H9 (cell line): ENCODE results near the gene CACNB4. TPM values are rescaled to one million over a fixed set of nuclear protein-coding genes. Genes with fewer than 3 reads are reported as not detected.
"Not testable (repeated sequence)": the region's sequence is repeated elsewhere in the genome, so short reads cannot be mapped to it uniquely, and the experiment has no call there.

Source experiments
- DNase-seq: peaks from one replicate; pipeline ENCODE4 v3.0.0-alpha.2; 2017
- H2AFZ ChIP-seq: one replicate; pipeline ENCODE4 v1.6.1; 2013; ENCODE audit warnings: mild to moderate bottlenecking, low read length, control low read depth, moderate library complexity
- H2AK5ac ChIP-seq: 2 replicates; pipeline ENCODE4 v1.6.1; 2013; ENCODE audit warnings: low read length, control low read depth, mixed read lengths; ENCODE audit not compliant: insufficient read length
- H2BK120ac ChIP-seq: one replicate; pipeline ENCODE4 v1.6.1; 2013; ENCODE audit warnings: low read depth, mild to moderate bottlenecking, low read length, control low read depth, inconsistent platforms; ENCODE audit not compliant: poor library complexity, severe bottlenecking
- H2BK12ac ChIP-seq: 2 replicates; pipeline ENCODE4 v1.6.1; 2013; ENCODE audit warnings: low read length, control low read depth, mixed read lengths, low read depth; ENCODE audit not compliant: insufficient read length
- H2BK15ac ChIP-seq: 2 replicates; pipeline ENCODE4 v1.6.1; 2013; ENCODE audit warnings: low read depth, low read length, control low read depth
- H2BK20ac ChIP-seq: one replicate; pipeline ENCODE4 v1.6.1; 2013; ENCODE audit warnings: low read depth, mild to moderate bottlenecking, low read length, control low read depth, inconsistent platforms; ENCODE audit not compliant: poor library complexity, severe bottlenecking
- H2BK5ac ChIP-seq: 2 replicates; pipeline ENCODE4 v1.6.1; 2013; ENCODE audit warnings: low read length, control low read depth, mixed read lengths; ENCODE audit not compliant: insufficient read length
- H3K14ac ChIP-seq: 2 replicates; pipeline ENCODE4 v1.6.1; 2013; ENCODE audit warnings: low read length, control low read depth; ENCODE audit not compliant: insufficient read depth
- H3K18ac ChIP-seq: 2 replicates; pipeline ENCODE4 v1.6.1; 2013; ENCODE audit warnings: low read depth, mild to moderate bottlenecking, mixed read lengths, low read length, control low read depth; ENCODE audit not compliant: insufficient read length
- H3K23ac ChIP-seq: 2 replicates; pipeline ENCODE4 v1.6.1; 2013; ENCODE audit warnings: low read length, control low read depth, mixed read lengths, low read depth; ENCODE audit not compliant: insufficient read length
- H3K23me2 ChIP-seq: 2 replicates; pipeline ENCODE4 v1.6.1; 2013; ENCODE audit warnings: low read depth, mild to moderate bottlenecking, mixed read lengths, low read length, control low read depth; ENCODE audit not compliant: insufficient read length, poor library complexity, severe bottlenecking
- H3K27ac ChIP-seq: 2 replicates; pipeline ENCODE4 v1.5.1; 2013; ENCODE audit warnings: low read length, control low read depth, mixed read lengths, low read depth; ENCODE audit not compliant: insufficient read length
- H3K27me3 ChIP-seq: 2 replicates; pipeline ENCODE4 v1.6.1; 2013; ENCODE audit warnings: low read length, control low read depth, inconsistent platforms; ENCODE audit not compliant: insufficient read depth
- H3K4ac ChIP-seq: 2 replicates; pipeline ENCODE4 v1.6.1; 2013; ENCODE audit warnings: low read depth, mild to moderate bottlenecking, control low read depth, inconsistent platforms, low read length, moderate library complexity
- H3K4me1 ChIP-seq: 2 replicates; pipeline ENCODE4 v1.6.1; 2013; ENCODE audit warnings: low read length, control low read depth, inconsistent platforms; ENCODE audit not compliant: insufficient read depth
- H3K4me2 ChIP-seq: 2 replicates; pipeline ENCODE4 v1.6.1; 2013; ENCODE audit warnings: low read length, control low read depth, mixed read lengths; ENCODE audit not compliant: insufficient read length, insufficient read depth
- H3K56ac ChIP-seq: 2 replicates; pipeline ENCODE4 v1.6.1; 2013; ENCODE audit warnings: low read depth, mild to moderate bottlenecking, mixed read lengths, low read length, control low read depth; ENCODE audit not compliant: insufficient read length
- H3K79me1 ChIP-seq: 2 replicates; pipeline ENCODE4 v1.6.1; 2013; ENCODE audit warnings: low read depth, mild to moderate bottlenecking, moderate library complexity, low read length, control low read depth, inconsistent platforms; ENCODE audit not compliant: insufficient read depth, poor library complexity, severe bottlenecking
- H3K79me2 ChIP-seq: 2 replicates; pipeline ENCODE4 v1.6.1; 2013; ENCODE audit warnings: low read length, control low read depth, inconsistent platforms; ENCODE audit not compliant: insufficient read depth
- H3K9ac ChIP-seq: 2 replicates; pipeline ENCODE4 v1.6.1; 2013; ENCODE audit warnings: low read length, control low read depth, mixed read lengths; ENCODE audit not compliant: insufficient read length; ENCODE audit errors: extremely low read depth
- H3K9me3 ChIP-seq: one replicate; pipeline ENCODE4 v1.6.1; 2013; ENCODE audit warnings: low read depth, low read length, inconsistent platforms; ENCODE audit not compliant: control insufficient read depth
- H3T11ph ChIP-seq: one replicate; pipeline ENCODE4 v1.6.1; 2013; ENCODE audit warnings: mild to moderate bottlenecking, low read length, control low read depth, inconsistent platforms
- H4K20me1 ChIP-seq: one replicate; pipeline ENCODE4 v1.6.1; 2013; ENCODE audit not compliant: control insufficient read depth, insufficient read length, insufficient read depth
- H4K5ac ChIP-seq: 2 replicates; pipeline ENCODE4 v1.6.1; 2013; ENCODE audit warnings: low read depth, mild to moderate bottlenecking, mixed read lengths, low read length, control low read depth; ENCODE audit not compliant: insufficient read length
- H4K8ac ChIP-seq: replicated peaks from 2 replicates; pipeline ENCODE4 v1.6.1; 2013; ENCODE audit warnings: low read length, control low read depth, mixed read lengths, low read depth; ENCODE audit not compliant: insufficient read length
- H4K91ac ChIP-seq: 2 replicates; pipeline ENCODE4 v1.6.1; 2013; ENCODE audit warnings: low read depth, mild to moderate bottlenecking, moderate library complexity, mixed read lengths, low read length, control low read depth; ENCODE audit not compliant: insufficient read length
- H3K27ac Mint-ChIP-seq, 3 experiments: 2 replicates in 2 of 3; 3 replicates in 1 of 3; pipeline ENCODE4 v1.8.0; 2020 to 2021; ENCODE audit warnings: mixed read lengths in 3 of 3, mild to moderate bottlenecking in 1 of 3, moderate library complexity in 1 of 3
- H3K27me3 Mint-ChIP-seq: 2 replicates; pipeline ENCODE4 v1.8.0; 2021; ENCODE audit warnings: low read depth, mild to moderate bottlenecking, moderate library complexity, mixed read lengths
- H3K36me3 Mint-ChIP-seq, 3 experiments: 2 replicates in 2 of 3; 3 replicates in 1 of 3; pipeline ENCODE4 v1.8.0; 2020 to 2021; ENCODE audit warnings: low read depth in 3 of 3, mixed read lengths in 3 of 3; ENCODE audit not compliant: insufficient read depth in 1 of 3
- H3K4me1 Mint-ChIP-seq, 2 experiments: 2 replicates each; pipeline ENCODE4 v1.8.0; 2020; ENCODE audit warnings: mixed read lengths in 2 of 2
- H3K4me3 Mint-ChIP-seq, 2 experiments: 2 replicates in 1 of 2; 3 replicates in 1 of 2; pipeline ENCODE4 v1.8.0; 2020 to 2021; ENCODE audit warnings: mild to moderate bottlenecking in 2 of 2, mixed read lengths in 2 of 2, moderate library complexity in 1 of 2
- H3K9me3 Mint-ChIP-seq, 2 experiments: 2 replicates in 1 of 2; 3 replicates in 1 of 2; pipeline ENCODE4 v1.8.0; 2020; ENCODE audit warnings: mild to moderate bottlenecking in 2 of 2, mixed read lengths in 2 of 2, moderate library complexity in 1 of 2
- WGBS: extraction: QIAGEN DNeasy Blood & Tissue Kit; methylation state at CpG from one replicate; pipeline ENCODE4 v1.1.7; 2013; ENCODE audit warnings: missing lambda C conversion rate, low lambda C conversion rate, mixed read lengths; ENCODE audit not compliant: insufficient read length; ENCODE audit errors: extremely low coverage; 5-methylcytosine and 5-hydroxymethylcytosine counted together
- total RNA-seq: library from RNA; stranded (reverse); gene quantifications from 2 replicates; pipeline ENCODE4 v1.2.1, GENCODE V29; 2021
- TF ChIP-seq, protein P1 (sequence below): fragments of 200-600 bp; sonication (generic); conservative IDR thresholded peaks from 3 replicates; pipeline ENCODE4 v1.8.0; 2021; ENCODE audit warnings: antibody characterized with exemption, mild to moderate bottlenecking

Gene CACNB4
- total RNA-seq, 1 experiment from 2014 or later, result 1.4 TPM

DNA sequence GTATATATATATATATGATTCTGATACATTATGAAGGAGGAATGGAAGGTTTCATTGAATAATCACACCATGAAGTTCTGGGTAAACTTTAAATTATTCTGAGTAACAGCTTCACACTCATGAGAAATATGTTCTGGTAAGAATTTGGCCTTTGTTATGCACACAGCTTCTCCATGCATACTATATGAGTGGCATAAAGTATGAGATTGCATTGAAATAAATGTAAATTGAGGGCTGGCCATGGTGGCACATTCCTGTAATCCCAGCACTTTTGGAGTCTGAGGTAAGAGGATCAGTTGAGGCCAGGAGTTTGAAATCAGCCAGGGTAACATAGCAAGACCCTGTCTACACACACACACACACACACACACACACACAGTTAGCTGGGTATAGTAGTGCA is 220.6 kb downstream of the CACNB4 start:
- H3K4me3 Mint-ChIP-seq, result no peak overlapping the region
- peaks cover 0 to 11% (median 5%) of the 10 kb centered on the region in 3 experiments; a peak in 5 of 7 replicates for H3K36me3 Mint-ChIP-seq
- Histone ChIP-seq H4K91ac (no peak overlapping the region), H3K9ac (no peak overlapping the region), H2BK120ac (no peak overlapping the region), H4K20me1 (no peaks in the 10 kb centered on the region), H3K4ac (no peak overlapping the region), H3K23ac (no peak overlapping the region), H3K9me3 (no peaks in the 10 kb centered on the region), H4K8ac (no peak overlapping the region), H3K27me3 (no peaks in the 10 kb centered on the region), H3K18ac (no peak overlapping the region), H3K56ac (no peak overlapping the region), H3K4me1 (no peaks in the 10 kb centered on the region; the same call in 1 of the 2 replicates), H3K27ac (no peak overlapping the region), H3T11ph (no peak overlapping the region), H2AFZ (no peak overlapping the region), H3K23me2 (no peaks in the 10 kb centered on the region), H4K5ac (no peak overlapping the region), H2BK20ac (no peak overlapping the region), H2BK12ac (no peak overlapping the region), H2AK5ac (no peak overlapping the region), H3K79me2 (no peaks in the 10 kb centered on the region), H3K4me2 (no peak overlapping the region), H3K79me1 (no peaks in the 10 kb centered on the region), H2BK5ac (no peak overlapping the region), H3K14ac (no peak overlapping the region), H2BK15ac (no peak overlapping the region)
- DNase-seq, result no peak
- H3K27ac Mint-ChIP-seq, result no peak overlapping the region
- peaks cover 3 to 4% of the 10 kb centered on the region in 2 experiments; a peak in 4 of 5 replicates for H3K9me3 Mint-ChIP-seq
- H3K4me1 Mint-ChIP-seq, result peaks cover 3 to 4% of the 10 kb centered on the region in 2 experiments; a peak in 3 of 4 replicates
- TF ChIP-seq, protein P1, sequence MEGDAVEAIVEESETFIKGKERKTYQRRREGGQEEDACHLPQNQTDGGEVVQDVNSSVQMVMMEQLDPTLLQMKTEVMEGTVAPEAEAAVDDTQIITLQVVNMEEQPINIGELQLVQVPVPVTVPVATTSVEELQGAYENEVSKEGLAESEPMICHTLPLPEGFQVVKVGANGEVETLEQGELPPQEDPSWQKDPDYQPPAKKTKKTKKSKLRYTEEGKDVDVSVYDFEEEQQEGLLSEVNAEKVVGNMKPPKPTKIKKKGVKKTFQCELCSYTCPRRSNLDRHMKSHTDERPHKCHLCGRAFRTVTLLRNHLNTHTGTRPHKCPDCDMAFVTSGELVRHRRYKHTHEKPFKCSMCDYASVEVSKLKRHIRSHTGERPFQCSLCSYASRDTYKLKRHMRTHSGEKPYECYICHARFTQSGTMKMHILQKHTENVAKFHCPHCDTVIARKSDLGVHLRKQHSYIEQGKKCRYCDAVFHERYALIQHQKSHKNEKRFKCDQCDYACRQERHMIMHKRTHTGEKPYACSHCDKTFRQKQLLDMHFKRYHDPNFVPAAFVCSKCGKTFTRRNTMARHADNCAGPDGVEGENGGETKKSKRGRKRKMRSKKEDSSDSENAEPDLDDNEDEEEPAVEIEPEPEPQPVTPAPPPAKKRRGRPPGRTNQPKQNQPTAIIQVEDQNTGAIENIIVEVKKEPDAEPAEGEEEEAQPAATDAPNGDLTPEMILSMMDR, result no peak
- no peaks in the 10 kb centered on the region for H3K27me3 Mint-ChIP-seq

GRCh38 chr2:151875631-151876030 is 223.2 kb downstream of the CACNB4 start:
- not testable (repeated sequence) for H4K5ac ChIP-seq, H2AFZ ChIP-seq, H3K4me3 Mint-ChIP-seq, H3K4me1 Mint-ChIP-seq, DNase-seq, H4K91ac ChIP-seq, H3K23ac ChIP-seq, H3K9ac ChIP-seq, H4K8ac ChIP-seq, H3K9me3 ChIP-seq, H2AK5ac ChIP-seq, H3K9me3 Mint-ChIP-seq, H2BK5ac ChIP-seq, H2BK120ac ChIP-seq, H3K79me1 ChIP-seq, H3K18ac ChIP-seq, H3K4me1 ChIP-seq, H3K56ac ChIP-seq, H4K20me1 ChIP-seq, H3K79me2 ChIP-seq, H3K27me3 Mint-ChIP-seq, H3K27ac ChIP-seq, H3K23me2 ChIP-seq, H2BK12ac ChIP-seq, H3K4me2 ChIP-seq, H3K14ac ChIP-seq, H3K27me3 ChIP-seq, H2BK20ac ChIP-seq, H3K27ac Mint-ChIP-seq, H3T11ph ChIP-seq, H3K4ac ChIP-seq, H2BK15ac ChIP-seq
- peaks cover 0 to 11% (median 5%) of the 10 kb centered on the region in 3 experiments; a peak in 5 of 7 replicates for H3K36me3 Mint-ChIP-seq
- WGBS, result no CpG with 5 or more reads among the region's 34 CpGs
